Hepatocyte (in vitro differentiated cells): ENCODE measurements around the gene SYTL1.

Experiments
- EZH2 ChIP-seq: fragments of 200-600 bp; sonication (generic); IDR thresholded peaks from 2 replicates; pipeline ENCODE4 v1.6.1; 2016; ENCODE audit warnings: antibody characterized with exemption, mild to moderate bottlenecking, borderline replicate concordance
- EZH2phosphoT487 ChIP-seq: fragments of 200-600 bp; sonication (generic); IDR thresholded peaks from one replicate; pipeline ENCODE4 v1.6.1; 2018; ENCODE audit warnings: antibody characterized with exemption, mild to moderate bottlenecking, low read depth, moderate library complexity; ENCODE audit not compliant: unreplicated experiment, severe bottlenecking
- TF ChIP-seq, protein P1 (sequence below): fragments of 200-600 bp; sonication (generic); IDR thresholded peaks from 2 replicates; pipeline ENCODE4 v1.5.1; 2016; ENCODE audit warnings: antibody characterized with exemption, mild to moderate bottlenecking; ENCODE audit not compliant: poor library complexity

DNA sequence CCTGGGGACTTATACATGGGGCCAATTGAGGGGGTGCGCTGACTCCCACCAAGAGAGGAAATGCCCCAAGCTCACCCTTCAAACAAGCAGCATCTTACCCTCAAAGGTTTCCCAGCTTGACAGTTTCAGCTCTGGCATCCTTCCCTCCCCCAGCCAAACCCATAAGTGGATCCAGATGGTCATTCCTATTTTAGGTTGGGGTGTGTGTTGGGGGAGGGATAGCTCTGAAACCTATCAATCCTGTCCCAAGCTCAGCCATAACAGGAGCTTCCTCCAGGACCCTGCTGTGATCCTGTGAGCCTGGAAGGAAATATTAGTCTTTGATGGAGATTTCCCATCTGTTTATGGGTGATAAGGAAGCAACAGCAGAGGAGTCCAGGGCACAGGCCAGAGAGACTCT, 23.2 kb upstream of the SYTL1 start:
- TF ChIP-seq, protein P1, sequence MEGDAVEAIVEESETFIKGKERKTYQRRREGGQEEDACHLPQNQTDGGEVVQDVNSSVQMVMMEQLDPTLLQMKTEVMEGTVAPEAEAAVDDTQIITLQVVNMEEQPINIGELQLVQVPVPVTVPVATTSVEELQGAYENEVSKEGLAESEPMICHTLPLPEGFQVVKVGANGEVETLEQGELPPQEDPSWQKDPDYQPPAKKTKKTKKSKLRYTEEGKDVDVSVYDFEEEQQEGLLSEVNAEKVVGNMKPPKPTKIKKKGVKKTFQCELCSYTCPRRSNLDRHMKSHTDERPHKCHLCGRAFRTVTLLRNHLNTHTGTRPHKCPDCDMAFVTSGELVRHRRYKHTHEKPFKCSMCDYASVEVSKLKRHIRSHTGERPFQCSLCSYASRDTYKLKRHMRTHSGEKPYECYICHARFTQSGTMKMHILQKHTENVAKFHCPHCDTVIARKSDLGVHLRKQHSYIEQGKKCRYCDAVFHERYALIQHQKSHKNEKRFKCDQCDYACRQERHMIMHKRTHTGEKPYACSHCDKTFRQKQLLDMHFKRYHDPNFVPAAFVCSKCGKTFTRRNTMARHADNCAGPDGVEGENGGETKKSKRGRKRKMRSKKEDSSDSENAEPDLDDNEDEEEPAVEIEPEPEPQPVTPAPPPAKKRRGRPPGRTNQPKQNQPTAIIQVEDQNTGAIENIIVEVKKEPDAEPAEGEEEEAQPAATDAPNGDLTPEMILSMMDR: no peak
- TF ChIP-seq EZH2phosphoT487 (no peak), EZH2 (no peak)
